K562 (cell line): Measurements from ENCODE around the gene IFI6. TPM values are rescaled to one million over a fixed set of nuclear protein-coding genes. Genes with fewer than 3 reads are reported as not detected.

Experiments used
- ATAC-seq: fragments of 200-7000 bp; cut with Tn5 transposase; 3 replicates; pipeline ENCODE4 v1.9.1; 2020; ENCODE audit warnings: moderate library complexity
- BruUV-seq: library from RNA; stranded (reverse); fragments of 400-500 nt; replicated peaks from 2 replicates; lab custom pipeline; 2021; lab: Mats Ljungman, UMichigan
- CTCF ChIA-PET: fragments of 300-600 bp; formaldehyde crosslinking; extraction: SDS; loops from one replicate; lab custom pipeline; 2021; ENCODE audit warnings: low intra/inter-chr PET ratio; lab: Yijun Ruan, JAX
- POLR2A ChIA-PET: fragments of 300-600, 350-650 bp; sonication (Branson Sonifier 250); formaldehyde crosslinking; extraction: SDS; loops from one replicate; lab custom pipeline; 2021; ENCODE audit warnings: antibody characterized with exemption, inconsistent platforms; lab: Yijun Ruan, JAX
- DNase-seq, 4 experiments: peaks; one replicate each; pipeline versions ENCODE4 v3.0.0 to v3.0.0-alpha.2; 2011 to 2018; ENCODE audit warnings: low spot score in 3 of 4, mixed read lengths in 3 of 4; ENCODE audit errors: extremely low read depth in 1 of 4
- FAIRE-seq: peaks from 2 replicates; lab custom pipeline; 2011; peaks lifted over from hg19 to GRCh38; lab: Jason Lieb, UNC
- H2AFZ ChIP-seq: 2 replicates; pipeline ENCODE4 v1.6.0; 2011; ENCODE audit warnings: low read depth, low read length, control low read depth, inconsistent platforms
- H3K27ac ChIP-seq: fragments of 200-600 bp; 3 replicates; pipeline ENCODE4 v1.8.0; 2011; ENCODE audit warnings: low read depth, mild to moderate bottlenecking, control low read depth, inconsistent platforms, low read length, moderate library complexity, mixed read lengths; ENCODE audit errors: extremely low read depth
- H3K27me3 ChIP-seq, 2 experiments: fragments of 300-600 bp in 1 of 2; 2 replicates in 1 of 2; 3 replicates in 1 of 2; pipeline versions ENCODE4 v1.6.0 to v1.8.0; 2011; ENCODE audit warnings: inconsistent platforms in 2 of 2, low read length in 2 of 2, mild to moderate bottlenecking in 1 of 2, mixed read lengths in 1 of 2, moderate library complexity in 1 of 2; ENCODE audit not compliant: control insufficient read depth in 2 of 2, insufficient read depth in 2 of 2
- H3K36me3 ChIP-seq: fragments of 300-600 bp; 3 replicates; pipeline ENCODE4 v1.8.0; 2011; ENCODE audit warnings: mild to moderate bottlenecking, low read length, inconsistent platforms; ENCODE audit not compliant: control insufficient read depth, insufficient read depth
- H3K4me1 ChIP-seq, 2 experiments: fragments of 200-600 bp in 1 of 2; replicated peaks in 1 of 2; 2 replicates in 1 of 2; 3 replicates in 1 of 2; pipeline versions ENCODE4 v1.5.1 to v1.8.0; 2011; ENCODE audit warnings: inconsistent platforms in 2 of 2, low read length in 2 of 2, mild to moderate bottlenecking in 1 of 2, mixed read lengths in 1 of 2, moderate library complexity in 1 of 2; ENCODE audit not compliant: control insufficient read depth in 2 of 2, insufficient read depth in 2 of 2
- H3K4me2 ChIP-seq: 2 replicates; pipeline ENCODE4 v1.6.1; 2011; ENCODE audit warnings: low read length, control low read depth, inconsistent platforms, mixed read lengths; ENCODE audit not compliant: insufficient read depth
- H3K4me3 ChIP-seq: fragments of 200-600 bp; sonication (generic), shearing (Covaris generic); 2 replicates; pipeline ENCODE4 v1.5.1; 2016; ENCODE audit warnings: control low read depth, inconsistent platforms
- H3K79me2 ChIP-seq: fragments of 200-600 bp; 3 replicates; pipeline ENCODE4 v1.8.0; 2011; ENCODE audit warnings: low read length, inconsistent platforms; ENCODE audit not compliant: control insufficient read depth, insufficient read depth
- H3K9ac ChIP-seq, 2 experiments: 2 replicates each; pipeline versions ENCODE4 v1.6.0 to v1.6.1; 2011; ENCODE audit warnings: low read depth in 2 of 2, low read length in 2 of 2, control low read depth in 1 of 2, inconsistent platforms in 1 of 2, mild to moderate bottlenecking in 1 of 2, mixed read lengths in 1 of 2; ENCODE audit not compliant: insufficient read depth in 1 of 2
- H3K9me1 ChIP-seq: one replicate; pipeline ENCODE4 v1.6.0; 2011; ENCODE audit warnings: inconsistent platforms, mild to moderate bottlenecking, low read length, moderate library complexity; ENCODE audit not compliant: control insufficient read depth, insufficient read depth
- H3K9me3 ChIP-seq: replicated peaks from 2 replicates; pipeline ENCODE4 v1.5.1; 2011; ENCODE audit warnings: low read depth, low read length, inconsistent platforms; ENCODE audit not compliant: control insufficient read depth, insufficient read depth
- H4K20me1 ChIP-seq: replicated peaks from 2 replicates; pipeline ENCODE4 v1.6.1; 2011; ENCODE audit warnings: low read length, inconsistent platforms, mixed read lengths; ENCODE audit not compliant: control insufficient read depth, insufficient read depth
- FOXP4 ChIP-seq: sonication (generic); formaldehyde crosslinking; IDR thresholded peaks from 2 replicates; pipeline ENCODE4 v1.8.0; 2022; ENCODE audit warnings: mild to moderate bottlenecking, missing genetic modification reagents, borderline replicate concordance
- FUS ChIP-seq: fragments of 200-400 bp; formaldehyde crosslinking; optimal IDR thresholded peaks from 2 replicates; pipeline ENCODE3; 2017; ENCODE audit warnings: low read depth, low read length
- GABPB1 ChIP-seq: sonication (generic); formaldehyde crosslinking; IDR thresholded peaks from 2 replicates; pipeline ENCODE4 v1.8.0; 2022; ENCODE audit warnings: mild to moderate bottlenecking, missing genetic modification reagents
- GTF2A2 ChIP-seq: IDR thresholded peaks from 2 replicates; pipeline ENCODE4 v1.6.1; 2016; ENCODE audit warnings: mild to moderate bottlenecking, missing genetic modification characterization, missing compliant biosample characterization
- TBL1XR1 ChIP-seq, 2 experiments: IDR thresholded peaks; 2 replicates each; pipeline ENCODE4 v1.6.1; 2012; ENCODE audit warnings: improper control_type of control experiment in 2 of 2, low read length in 2 of 2, mild to moderate bottlenecking in 1 of 2
- TEAD4 ChIP-seq, 2 experiments: sonication (generic) in 1 of 2; formaldehyde crosslinking in 1 of 2; IDR thresholded peaks; 2 replicates each; pipeline versions ENCODE4 v1.6.1 to v1.8.0; 2012 to 2022; ENCODE audit warnings: borderline replicate concordance in 1 of 2, inconsistent platforms in 1 of 2, low read length in 1 of 2, mild to moderate bottlenecking in 1 of 2, missing genetic modification reagents in 1 of 2
- WGBS: fragments of 100-300 bp; shearing (Covaris generic); methylation state at CpG from one replicate; pipeline ENCODE4 v1.1.6; 2016; ENCODE audit warnings: low coverage, mixed read lengths; ENCODE audit not compliant: insufficient coverage; ENCODE audit errors: missing lambda C conversion rate; 5-methylcytosine and 5-hydroxymethylcytosine counted together
- in situ Hi-C: fragments of 300-500 bp; cut with MboI; formaldehyde crosslinking; loops from 4 replicates; pipeline ENCODE4 v1.15.0; 2018; ENCODE audit warnings: inconsistent platforms, mixed read lengths
- intact Hi-C: fragments of 100-400 bp; cut with micrococcal nuclease; formaldehyde crosslinking; loops from 2 replicates; pipeline ENCODE4 v1.14.2; 2022
- polyA plus RNA-seq, 8 experiments: library from polyadenylated mRNA; depleted of rRNA in 4 of 8; stranded (reverse) in 5 of 8; unstranded in 3 of 8; fragments of >200 nt; fragmentation: Nextera tagmentation in 2 of 8; fragmentation: Illumina TruSeq in 1 of 8; extraction: Ambion mirVana in 2 of 8; extraction: Trizol in 1 of 8; gene quantifications; 2 replicates each; pipeline versions ENCODE4 v1.2.1 to v1.2.3, GENCODE V29; 2011 to 2014; ENCODE audit warnings: inconsistent platforms in 1 of 8, missing spikeins in 1 of 8
- total RNA-seq, 7 experiments: library from RNA; depleted of rRNA in 6 of 7; stranded (reverse); fragments of >200 nt in 6 of 7; fragmentation: Illumina TruSeq in 2 of 7; extraction: Trizol in 2 of 7; gene quantifications; 2 replicates each; pipeline versions ENCODE4 v1.2.1 to v1.2.3, GENCODE V29; 2011 to 2021; ENCODE audit warnings: low replicate concordance in 1 of 7

The IFI6 gene
- total and polyA plus RNA-seq, 9 of the 15 experiments (the other 6 are each of a cell fraction or from before 2014, with no cell fraction given): 0.17 to 4.5 (median 2.2) TPM

GRCh38 chr1:27684176-27684575 lies 12.2 kb upstream of the IFI6 start:
- Histone ChIP-seq H3K9ac (no peak overlapping the region), H3K9me3 (peaks cover 9% of the 10 kb centered on the region), H3K36me3 (no peaks in the 10 kb centered on the region), H3K4me2 (no peak overlapping the region), H4K20me1 (no peaks in the 10 kb centered on the region), H3K4me1 (peaks cover 0 to 9% of the 10 kb centered on the region in 2 experiments; a peak in 2 of 5 replicates), H3K27ac (no peak overlapping the region), H3K79me2 (no peaks in the 10 kb centered on the region), H3K9me1 (no peaks in the 10 kb centered on the region), H3K4me3 (no peak overlapping the region), H3K27me3 (peaks cover 4 to 13% of the 10 kb centered on the region in 2 experiments; a peak in 2 of 5 replicates), H2AFZ (no peak overlapping the region)
- POLR2A ChIA-PET: no interaction called here
- TF ChIP-seq TEAD4 (IDR thresholded peaks at IDR 0.05; ENCODE audit: low read length) (no peak), TEAD4 (CRISPR knock-in tag; IDR thresholded peaks at IDR 0.05; ENCODE audit: borderline replicate concordance) (no peak), FUS (no peak), GTF2A2 (tag) (no peak), GABPB1 (CRISPR knock-in tag) (no peak), TBL1XR1 (IDR thresholded peaks at IDR 0.05; ENCODE audit: low read length in 2 of 2) (no peak), FOXP4 (no peak)
- CTCF ChIA-PET: no interaction called here
- 35% methylated on average over 2 of the region's 2 CpGs for WGBS
- no peak for ATAC-seq
- intact Hi-C loops: no loop called here
- no TSS peak for BruUV-seq
- FAIRE-seq: no peak
- no peak for DNase-seq
- in situ Hi-C loops: no loop called here
